Measurements from ENCODE around the gene FAM217A. TPM values are rescaled to one million over a fixed set of nuclear protein-coding genes. Genes with fewer than 3 reads are reported as not detected.

The FAM217A gene
- total and polyA plus RNA-seq, 2 of the 13 experiments (the other 11 are each of a cell fraction or from before 2014, with no cell fraction given) = not detected

DNA sequence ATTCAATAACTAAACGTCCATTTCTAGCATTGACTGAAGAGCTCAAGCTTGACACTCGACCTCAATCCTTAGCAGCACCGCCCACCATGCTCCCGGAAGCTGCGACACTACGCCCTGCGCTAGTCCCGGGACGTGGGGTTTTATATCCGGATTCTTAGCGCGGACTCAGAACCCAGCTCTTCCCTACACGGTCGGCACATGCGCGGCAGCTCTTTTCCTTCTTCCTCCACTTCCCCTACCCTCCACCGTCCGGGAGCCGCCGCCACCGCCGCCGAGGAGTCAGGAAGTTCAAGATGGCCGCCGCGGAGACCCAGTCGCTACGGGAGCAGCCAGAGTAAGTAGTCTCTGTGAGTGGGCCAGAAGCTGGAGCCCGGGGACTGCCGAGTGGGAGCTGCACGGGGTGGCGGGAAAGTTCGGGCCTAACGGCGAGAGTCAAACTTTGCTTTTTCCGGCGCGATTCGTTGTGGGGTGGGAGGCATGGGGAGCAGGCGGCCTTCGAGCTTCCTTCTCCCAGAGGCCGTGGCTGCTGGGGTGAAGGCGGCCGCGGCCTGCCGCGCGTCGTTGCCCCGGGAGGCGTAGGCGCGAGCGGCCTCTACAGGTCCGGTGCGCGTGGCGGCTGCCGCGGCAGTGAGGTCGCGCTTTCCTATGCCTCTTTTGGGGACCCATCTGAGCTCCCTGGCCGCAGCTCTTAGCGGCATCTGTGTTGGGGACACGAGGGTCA lies 57.6 kb downstream of the FAM217A start (continued):
- TF ChIP-seq NFATC3 (CRISPR knock-in tag; IDR thresholded peaks at IDR 0.05) = no peak
- 0 out of 2 replicates have a peak, but pooled peaks have one; percentile 83 for TF ChIP-seq ZNF737 (CRISPR knock-in tag; IDR thresholded peaks at IDR 0.05; ENCODE audit: borderline replicate concordance)
- TF ChIP-seq NONO (IDR thresholded peaks at IDR 0.05) = no peak
- TF ChIP-seq NONO (CRISPR knock-in tag; conservative IDR thresholded peaks at IDR 0.05) = peak; percentile 94
- no peak for TF ChIP-seq GTF2F1 (IDR thresholded peaks at IDR 0.05; ENCODE audit: low read length)
- TF ChIP-seq DMAP1 (CRISPR knock-in tag; IDR thresholded peaks at IDR 0.05) = peak; percentile 75
- no peak for TF ChIP-seq RFX1 (IDR thresholded peaks at IDR 0.05)
- TF ChIP-seq GZF1 (CRISPR knock-in tag; IDR thresholded peaks at IDR 0.05) = no peak
- no peak for TF ChIP-seq ZNF124 (CRISPR knock-in tag; IDR thresholded peaks at IDR 0.05)
- TF ChIP-seq, protein P1, sequence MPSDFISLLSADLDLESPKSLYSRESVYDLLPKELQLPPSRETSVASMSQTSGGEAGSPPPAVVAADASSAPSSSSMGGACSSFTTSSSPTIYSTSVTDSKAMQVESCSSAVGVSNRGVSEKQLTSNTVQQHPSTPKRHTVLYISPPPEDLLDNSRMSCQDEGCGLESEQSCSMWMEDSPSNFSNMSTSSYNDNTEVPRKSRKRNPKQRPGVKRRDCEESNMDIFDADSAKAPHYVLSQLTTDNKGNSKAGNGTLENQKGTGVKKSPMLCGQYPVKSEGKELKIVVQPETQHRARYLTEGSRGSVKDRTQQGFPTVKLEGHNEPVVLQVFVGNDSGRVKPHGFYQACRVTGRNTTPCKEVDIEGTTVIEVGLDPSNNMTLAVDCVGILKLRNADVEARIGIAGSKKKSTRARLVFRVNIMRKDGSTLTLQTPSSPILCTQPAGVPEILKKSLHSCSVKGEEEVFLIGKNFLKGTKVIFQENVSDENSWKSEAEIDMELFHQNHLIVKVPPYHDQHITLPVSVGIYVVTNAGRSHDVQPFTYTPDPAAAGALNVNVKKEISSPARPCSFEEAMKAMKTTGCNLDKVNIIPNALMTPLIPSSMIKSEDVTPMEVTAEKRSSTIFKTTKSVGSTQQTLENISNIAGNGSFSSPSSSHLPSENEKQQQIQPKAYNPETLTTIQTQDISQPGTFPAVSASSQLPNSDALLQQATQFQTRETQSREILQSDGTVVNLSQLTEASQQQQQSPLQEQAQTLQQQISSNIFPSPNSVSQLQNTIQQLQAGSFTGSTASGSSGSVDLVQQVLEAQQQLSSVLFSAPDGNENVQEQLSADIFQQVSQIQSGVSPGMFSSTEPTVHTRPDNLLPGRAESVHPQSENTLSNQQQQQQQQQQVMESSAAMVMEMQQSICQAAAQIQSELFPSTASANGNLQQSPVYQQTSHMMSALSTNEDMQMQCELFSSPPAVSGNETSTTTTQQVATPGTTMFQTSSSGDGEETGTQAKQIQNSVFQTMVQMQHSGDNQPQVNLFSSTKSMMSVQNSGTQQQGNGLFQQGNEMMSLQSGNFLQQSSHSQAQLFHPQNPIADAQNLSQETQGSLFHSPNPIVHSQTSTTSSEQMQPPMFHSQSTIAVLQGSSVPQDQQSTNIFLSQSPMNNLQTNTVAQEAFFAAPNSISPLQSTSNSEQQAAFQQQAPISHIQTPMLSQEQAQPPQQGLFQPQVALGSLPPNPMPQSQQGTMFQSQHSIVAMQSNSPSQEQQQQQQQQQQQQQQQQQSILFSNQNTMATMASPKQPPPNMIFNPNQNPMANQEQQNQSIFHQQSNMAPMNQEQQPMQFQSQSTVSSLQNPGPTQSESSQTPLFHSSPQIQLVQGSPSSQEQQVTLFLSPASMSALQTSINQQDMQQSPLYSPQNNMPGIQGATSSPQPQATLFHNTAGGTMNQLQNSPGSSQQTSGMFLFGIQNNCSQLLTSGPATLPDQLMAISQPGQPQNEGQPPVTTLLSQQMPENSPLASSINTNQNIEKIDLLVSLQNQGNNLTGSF (CRISPR knock-in tag; IDR thresholded peaks at IDR 0.05) = peak; percentile 64; the same call in 1 of the 2 replicates
- TF ChIP-seq, protein P2, sequence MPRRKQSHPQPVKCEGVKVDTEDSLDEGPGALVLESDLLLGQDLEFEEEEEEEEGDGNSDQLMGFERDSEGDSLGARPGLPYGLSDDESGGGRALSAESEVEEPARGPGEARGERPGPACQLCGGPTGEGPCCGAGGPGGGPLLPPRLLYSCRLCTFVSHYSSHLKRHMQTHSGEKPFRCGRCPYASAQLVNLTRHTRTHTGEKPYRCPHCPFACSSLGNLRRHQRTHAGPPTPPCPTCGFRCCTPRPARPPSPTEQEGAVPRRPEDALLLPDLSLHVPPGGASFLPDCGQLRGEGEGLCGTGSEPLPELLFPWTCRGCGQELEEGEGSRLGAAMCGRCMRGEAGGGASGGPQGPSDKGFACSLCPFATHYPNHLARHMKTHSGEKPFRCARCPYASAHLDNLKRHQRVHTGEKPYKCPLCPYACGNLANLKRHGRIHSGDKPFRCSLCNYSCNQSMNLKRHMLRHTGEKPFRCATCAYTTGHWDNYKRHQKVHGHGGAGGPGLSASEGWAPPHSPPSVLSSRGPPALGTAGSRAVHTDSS (CRISPR knock-in tag; conservative IDR thresholded peaks at IDR 0.05) = no peak
- TF ChIP-seq ZFP36 (IDR thresholded peaks at IDR 0.05; ENCODE audit: borderline replicate concordance, low read depth, low read length, partially characterized antibody) = no peak
- TF ChIP-seq, protein P3, sequence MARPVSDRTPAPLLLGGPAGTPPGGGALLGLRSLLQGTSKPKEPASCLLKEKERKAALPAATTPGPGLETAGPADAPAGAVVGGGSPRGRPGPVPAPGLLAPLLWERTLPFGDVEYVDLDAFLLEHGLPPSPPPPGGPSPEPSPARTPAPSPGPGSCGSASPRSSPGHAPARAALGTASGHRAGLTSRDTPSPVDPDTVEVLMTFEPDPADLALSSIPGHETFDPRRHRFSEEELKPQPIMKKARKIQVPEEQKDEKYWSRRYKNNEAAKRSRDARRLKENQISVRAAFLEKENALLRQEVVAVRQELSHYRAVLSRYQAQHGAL (CRISPR knock-in tag; IDR thresholded peaks at IDR 0.05; ENCODE audit: not compliant biosample characterization) = peak; percentile 67
- peak; percentile 76 for TF ChIP-seq ATF7-NPFF (CRISPR knock-in tag; IDR thresholded peaks at IDR 0.05; ENCODE audit: low read depth)
- TF ChIP-seq PREB (CRISPR knock-in tag; IDR thresholded peaks at IDR 0.05) = peak; percentile 94; the same call in 1 of the 2 replicates
- TF ChIP-seq BHLHE40 (IDR thresholded peaks at IDR 0.05; ENCODE audit: low read length) = peak; percentile 47; the same call in 1 of the 2 replicates
- TF ChIP-seq ATF4 (CRISPR knock-in tag; IDR thresholded peaks at IDR 0.05) = peak in 1 of 2 experiments; percentile 82; a peak in 2 of 4 replicates
- no peak for TF ChIP-seq GPN1 (CRISPR knock-in tag; IDR thresholded peaks at IDR 0.05; ENCODE audit: borderline replicate concordance)

All from HepG2 (cell line).